D721Med (cell line): ENCODE measurements around the gene TPTE2.
"Not testable (repeated sequence)": the region's sequence is repeated elsewhere in the genome, so short reads cannot be mapped to it uniquely, and the experiment has no call there.

Source experiments
- DNase-seq: peaks from one replicate; pipeline ENCODE4 v3.0.0; 2011; ENCODE audit warnings: low spot score; ENCODE audit not compliant: insufficient read length
- FAIRE-seq: peaks from 2 replicates; lab custom pipeline; 2011; peaks lifted over from hg19 to GRCh38; lab: Jason Lieb, UNC
- TF ChIP-seq, protein P1 (sequence below): IDR thresholded peaks from 2 replicates; pipeline ENCODE4 v1.5.1; 2012; ENCODE audit warnings: mild to moderate bottlenecking, control low read depth; ENCODE audit not compliant: insufficient read depth; ENCODE audit errors: missing control alignments

The TPTE2 gene

GRCh38 chr13:19561127-19561582, at the start of gene TPTE2:
TPTE2 (minus strand) TSS chr13:19561532; CDS start chr13:19503234, 58,298 bp downstream.
- FAIRE-seq, DNase-seq: not testable (repeated sequence)

DNA sequence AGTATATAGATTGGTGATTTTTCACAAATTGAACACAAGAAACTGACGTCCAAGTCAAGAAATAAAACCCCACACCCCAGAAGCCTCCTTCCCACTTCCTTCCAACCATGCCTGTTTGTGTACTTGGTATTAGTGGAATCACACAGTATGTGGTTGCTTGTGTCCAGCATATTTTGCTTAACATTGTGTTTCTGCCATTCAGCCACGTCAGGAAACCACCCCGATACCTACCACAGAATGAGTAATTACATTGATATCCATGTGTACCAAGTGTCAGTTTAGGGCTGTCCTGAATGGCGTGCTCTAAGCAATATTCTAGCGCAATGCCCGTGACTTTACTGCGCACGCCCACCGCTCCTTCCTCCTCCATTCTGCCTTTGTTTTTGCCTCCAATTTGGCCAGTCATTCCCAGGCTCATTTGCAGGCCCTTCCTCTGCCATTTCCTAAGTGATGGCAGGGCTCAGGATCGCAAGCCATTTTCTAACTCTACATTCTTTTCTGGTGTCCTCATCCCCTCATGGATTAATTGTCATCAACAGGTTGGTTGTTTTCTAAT, 46.3 kb upstream of the TPTE2 start:
- TF ChIP-seq, protein P1, sequence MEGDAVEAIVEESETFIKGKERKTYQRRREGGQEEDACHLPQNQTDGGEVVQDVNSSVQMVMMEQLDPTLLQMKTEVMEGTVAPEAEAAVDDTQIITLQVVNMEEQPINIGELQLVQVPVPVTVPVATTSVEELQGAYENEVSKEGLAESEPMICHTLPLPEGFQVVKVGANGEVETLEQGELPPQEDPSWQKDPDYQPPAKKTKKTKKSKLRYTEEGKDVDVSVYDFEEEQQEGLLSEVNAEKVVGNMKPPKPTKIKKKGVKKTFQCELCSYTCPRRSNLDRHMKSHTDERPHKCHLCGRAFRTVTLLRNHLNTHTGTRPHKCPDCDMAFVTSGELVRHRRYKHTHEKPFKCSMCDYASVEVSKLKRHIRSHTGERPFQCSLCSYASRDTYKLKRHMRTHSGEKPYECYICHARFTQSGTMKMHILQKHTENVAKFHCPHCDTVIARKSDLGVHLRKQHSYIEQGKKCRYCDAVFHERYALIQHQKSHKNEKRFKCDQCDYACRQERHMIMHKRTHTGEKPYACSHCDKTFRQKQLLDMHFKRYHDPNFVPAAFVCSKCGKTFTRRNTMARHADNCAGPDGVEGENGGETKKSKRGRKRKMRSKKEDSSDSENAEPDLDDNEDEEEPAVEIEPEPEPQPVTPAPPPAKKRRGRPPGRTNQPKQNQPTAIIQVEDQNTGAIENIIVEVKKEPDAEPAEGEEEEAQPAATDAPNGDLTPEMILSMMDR: no peak
- DNase-seq: no peak
- no peak for FAIRE-seq

DNA sequence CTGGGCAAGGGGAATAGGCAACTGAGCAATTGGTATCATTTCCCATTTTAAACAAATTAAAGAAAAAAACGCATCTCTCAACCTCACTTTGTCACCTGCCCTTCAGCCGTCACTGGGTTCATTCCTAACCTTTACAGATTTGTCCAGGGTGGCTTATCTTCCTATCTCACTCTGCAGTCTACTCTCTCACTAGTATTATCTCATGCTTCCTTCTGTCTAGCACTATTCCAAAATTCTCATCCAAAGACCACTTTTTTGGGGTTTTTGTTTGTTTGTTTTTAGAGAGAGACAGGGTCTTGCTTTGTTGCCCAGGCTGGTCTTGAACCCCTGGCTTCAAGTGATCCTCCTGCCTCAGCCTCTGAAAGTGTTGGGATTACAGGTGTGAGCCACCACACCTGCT, 45.4 kb upstream of the TPTE2 start:
- no peak for FAIRE-seq
- DNase-seq: no peak
- TF ChIP-seq, protein P1: no peak

DNA sequence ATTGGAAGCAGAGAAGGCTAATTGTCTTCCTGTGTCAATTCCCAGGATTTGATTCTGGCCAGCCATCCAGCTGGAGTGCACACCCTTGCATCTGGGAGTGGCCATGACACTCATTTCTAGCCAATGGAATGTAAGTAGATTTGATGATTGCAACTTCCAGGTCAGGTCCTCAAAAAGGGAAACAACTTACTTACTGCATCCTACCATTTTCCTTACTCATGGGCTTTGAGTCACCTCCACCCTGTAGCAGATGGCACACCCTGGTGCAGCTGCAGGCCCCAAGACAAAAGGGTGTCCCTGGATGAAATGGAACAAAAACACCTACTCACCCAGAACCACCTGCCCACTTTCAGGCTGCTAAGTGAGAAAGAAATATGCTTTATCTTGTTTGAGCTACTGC, 44.8 kb upstream of the TPTE2 start:
- TF ChIP-seq, protein P1: no peak
- DNase-seq: no peak
- FAIRE-seq: no peak

GRCh38 chr13:19605161-19605955, 44.0 kb upstream of the TPTE2 start:
- TF ChIP-seq, protein P1: no peak
- DNase-seq (no peak), FAIRE-seq (no peak)

DNA sequence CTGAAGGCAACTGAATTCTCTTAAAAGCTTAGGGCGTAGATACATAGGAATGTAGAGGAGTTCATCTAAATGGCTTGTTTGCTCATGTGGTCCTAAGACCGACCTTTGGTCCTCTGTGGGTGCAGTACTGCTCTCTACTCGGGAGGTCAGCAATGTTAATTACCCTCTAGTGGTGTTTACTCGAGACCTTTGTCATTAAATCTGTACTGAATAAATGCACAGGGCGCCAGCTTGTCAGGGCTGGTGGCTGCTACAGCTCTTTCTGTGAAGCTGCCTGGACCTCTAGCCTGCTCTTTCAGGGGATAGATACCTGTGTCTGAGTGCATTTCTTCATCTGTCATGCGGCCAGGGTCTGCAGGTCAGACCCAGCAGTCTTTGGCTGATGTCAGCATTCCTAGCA, 43.0 kb upstream of the TPTE2 start:
- no peak for FAIRE-seq

More for the DNA sequence above, 43.0 kb upstream of the TPTE2 start:
- no peak for DNase-seq
- TF ChIP-seq, protein P1: no peak
